ENCODE data around the gene SDSL. TPM values are rescaled to one million over a fixed set of nuclear protein-coding genes. Genes with fewer than 3 reads are reported as not detected.

SDSL gene
- total RNA-seq, 1 experiment from 2014 or later, result 4.1 TPM

DNA sequence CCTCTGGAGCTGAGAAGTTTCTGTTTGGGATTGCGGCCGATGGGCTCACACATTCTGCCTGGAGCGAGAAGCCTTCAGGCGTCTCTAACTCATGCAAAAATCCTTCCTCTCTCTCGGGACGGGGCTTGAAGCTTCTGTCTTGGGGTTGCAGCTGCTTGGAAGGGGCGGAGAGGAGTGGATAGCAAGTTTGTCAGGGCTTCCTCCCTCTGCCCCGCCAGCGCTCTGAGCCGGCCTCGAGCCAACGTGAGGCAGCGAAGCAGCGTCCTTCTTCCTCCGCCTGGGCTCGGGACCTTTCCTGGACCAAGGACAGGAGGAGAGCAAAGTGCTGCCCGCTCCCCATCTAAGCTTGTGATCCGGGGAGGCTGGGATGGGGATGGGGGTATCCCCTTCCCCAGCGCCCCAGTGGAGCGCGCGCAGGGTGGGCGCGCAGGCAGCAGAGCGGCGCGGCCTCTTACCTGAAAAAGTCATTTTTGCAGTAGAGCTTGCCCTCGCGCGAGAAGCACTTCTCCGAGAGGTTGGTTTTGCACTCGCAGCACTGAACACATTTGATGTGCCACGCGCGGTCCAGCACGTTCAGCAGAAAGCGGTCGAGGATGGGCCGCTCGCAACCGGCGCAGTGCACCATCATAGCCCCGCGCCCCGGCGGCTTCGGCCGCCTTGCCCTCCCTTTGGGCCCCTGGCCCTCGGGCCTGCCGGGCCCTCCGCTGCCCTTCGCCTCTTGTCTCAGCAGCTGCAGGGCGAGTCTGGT lies 48.9 kb downstream of the SDSL start:
- peak; percentile 70 for DNase-seq
- Histone ChIP-seq H3K36me3 (replicated peaks; ENCODE audit: control insufficient read depth, insufficient read depth, low read length) (no peaks in the 10 kb centered on the region), H3K4me3 (ENCODE audit: insufficient read depth, low read depth, low read length) (peak overlapping the region; percentile 12), H3K27me3 (ENCODE audit: control insufficient read depth, insufficient read depth, low read length) (peaks cover 100% of the 10 kb centered on the region)

DNA sequence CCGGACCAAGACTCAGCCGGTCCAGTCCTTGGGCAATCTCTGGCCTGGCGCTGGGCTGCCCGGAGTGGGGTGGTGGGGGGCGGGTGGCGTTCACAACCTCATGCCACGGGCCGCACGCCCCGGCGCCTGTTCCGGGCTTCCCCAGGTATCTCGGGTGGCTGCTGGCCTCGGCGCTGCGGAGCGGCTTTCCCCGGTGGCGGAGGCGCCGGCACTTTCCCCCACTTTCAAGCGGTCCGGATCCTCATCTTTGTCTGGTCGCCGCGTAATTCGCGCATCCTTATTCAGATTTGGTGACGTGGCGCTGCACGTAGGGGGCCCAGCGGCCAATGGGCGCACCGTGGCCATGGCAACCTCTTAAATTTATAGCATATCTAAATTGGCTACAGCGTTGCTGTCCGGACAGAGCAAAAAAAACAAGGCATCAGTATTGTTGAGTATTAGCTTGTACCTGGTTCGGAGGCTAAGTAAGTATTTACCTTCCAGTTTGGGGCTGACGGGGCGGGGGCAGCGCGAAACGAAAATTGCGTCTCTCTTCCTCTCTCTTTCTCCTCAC lies 49.5 kb downstream of the SDSL start, which contains the start of gene LHX5:
Gene LHX5 (minus strand): TSS at position 253 of the 553 bp plus-strand sequence. CDS start 373 bp downstream, outside the sequence.
- Histone ChIP-seq H3K4me3 (ENCODE audit: insufficient read depth, low read depth, low read length) (peak within 1 kb of the TSS; percentile 24), H3K36me3 (replicated peaks; ENCODE audit: control insufficient read depth, insufficient read depth, low read length) (no peaks in the 10 kb centered on the region), H3K27me3 (ENCODE audit: control insufficient read depth, insufficient read depth, low read length) (peaks cover 100% of the 10 kb centered on the region)
- peak; percentile 83 for DNase-seq

GRCh38 chr12:113472191-113473121 lies 50.3 kb downstream of the SDSL start:
- Histone ChIP-seq H3K36me3 (replicated peaks; ENCODE audit: control insufficient read depth, insufficient read depth, low read length) (no peaks in the 10 kb centered on the region), H3K27me3 (ENCODE audit: control insufficient read depth, insufficient read depth, low read length) (peaks cover 98% of the 10 kb centered on the region), H3K4me3 (ENCODE audit: insufficient read depth, low read depth, low read length) (peak overlapping the region; percentile 24; the same call in 1 of the 2 replicates)
- DNase-seq, result peak; percentile 89

GRCh38 chr12:113473400-113473799 lies 51.2 kb downstream of the SDSL start:
- no peak overlapping the region for H3K4me3 ChIP-seq (ENCODE audit: insufficient read depth, low read depth, low read length)
- no peaks in the 10 kb centered on the region for H3K36me3 ChIP-seq (replicated peaks; ENCODE audit: control insufficient read depth, insufficient read depth, low read length)
- DNase-seq, result no peak
- peaks cover 98% of the 10 kb centered on the region for H3K27me3 ChIP-seq (ENCODE audit: control insufficient read depth, insufficient read depth, low read length)

DNA sequence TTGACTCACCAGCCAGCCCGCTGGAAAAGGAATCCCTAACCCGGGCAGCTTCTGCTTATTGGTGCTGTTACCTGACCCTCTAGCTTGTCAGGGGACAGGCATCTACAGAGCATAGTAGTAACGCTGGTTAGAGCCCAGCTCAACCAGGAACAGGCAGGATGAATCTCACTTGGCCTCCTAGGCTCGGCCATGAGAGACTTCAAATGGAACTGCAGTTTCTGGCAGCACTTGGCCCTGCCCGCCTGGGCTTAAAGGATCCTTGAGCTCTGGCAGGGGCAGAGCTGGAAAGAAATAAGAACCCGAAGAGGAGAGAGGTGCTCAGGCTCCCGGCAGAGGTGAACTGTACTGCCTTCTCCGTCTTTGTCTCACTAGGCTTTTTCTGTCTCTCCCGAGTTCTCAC lies 51.8 kb downstream of the SDSL start:
- DNase-seq, result peak; percentile 64
- Histone ChIP-seq H3K27me3 (ENCODE audit: control insufficient read depth, insufficient read depth, low read length) (peaks cover 98% of the 10 kb centered on the region), H3K36me3 (replicated peaks; ENCODE audit: control insufficient read depth, insufficient read depth, low read length) (no peaks in the 10 kb centered on the region), H3K4me3 (ENCODE audit: insufficient read depth, low read depth, low read length) (no peak overlapping the region)

DNA sequence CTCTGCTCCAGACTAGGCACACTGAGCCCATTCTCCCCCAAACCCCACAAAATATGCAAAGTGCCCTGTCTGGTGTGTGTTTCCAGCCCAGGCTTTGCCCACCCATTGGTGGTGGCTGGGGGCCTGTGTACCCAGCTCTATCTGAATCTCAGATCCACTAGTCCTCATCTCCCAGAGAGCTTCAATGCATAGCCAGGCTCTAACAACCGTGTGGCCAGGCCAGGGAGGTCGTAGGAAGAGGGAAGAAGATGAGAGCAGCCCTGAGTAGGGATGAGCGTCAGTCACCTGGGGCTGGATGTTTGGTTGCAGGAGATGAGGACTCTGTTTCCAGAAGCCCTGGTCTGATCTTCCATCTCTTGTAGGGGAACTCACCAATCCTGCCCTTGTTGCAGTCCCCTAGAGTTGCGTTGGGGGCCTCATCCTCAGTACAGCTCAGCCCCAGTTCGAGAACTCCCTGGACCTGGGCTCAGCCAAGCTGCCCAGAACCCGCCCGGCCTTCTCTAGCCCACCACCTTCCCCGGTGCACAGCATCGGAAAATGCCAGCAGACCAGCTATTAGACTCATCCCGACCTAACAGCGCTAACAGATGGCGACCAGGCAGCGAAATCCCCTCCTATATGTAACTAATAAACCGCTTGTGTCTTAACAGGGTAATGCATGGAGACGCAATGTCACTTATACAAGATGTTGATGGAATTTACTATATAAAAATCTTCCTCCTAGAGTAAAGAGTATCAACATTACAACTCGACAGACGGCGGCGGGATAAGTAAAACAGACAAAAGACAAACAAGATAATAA lies 52.7 kb downstream of the SDSL start:
- Histone ChIP-seq H3K27me3 (ENCODE audit: control insufficient read depth, insufficient read depth, low read length) (peaks cover 98% of the 10 kb centered on the region), H3K36me3 (replicated peaks; ENCODE audit: control insufficient read depth, insufficient read depth, low read length) (no peaks in the 10 kb centered on the region), H3K4me3 (ENCODE audit: insufficient read depth, low read depth, low read length) (no peak overlapping the region)
- DNase-seq, result no peak

GRCh38 chr12:113475451-113476175 lies 53.4 kb downstream of the SDSL start:
- H3K4me3 ChIP-seq (ENCODE audit: insufficient read depth, low read depth, low read length), result peak overlapping the region; percentile 21
- DNase-seq, result peak; percentile 70
- H3K36me3 ChIP-seq (replicated peaks; ENCODE audit: control insufficient read depth, insufficient read depth, low read length), result no peaks in the 10 kb centered on the region
- peaks cover 98% of the 10 kb centered on the region for H3K27me3 ChIP-seq (ENCODE audit: control insufficient read depth, insufficient read depth, low read length)

- no peaks in the 10 kb centered on the region for H3K36me3 ChIP-seq (replicated peaks; ENCODE audit: control insufficient read depth, insufficient read depth, low read length)
- DNase-seq, result peak; percentile 81
- peaks cover 98% of the 10 kb centered on the region for H3K27me3 ChIP-seq (ENCODE audit: control insufficient read depth, insufficient read depth, low read length)
- peak overlapping the region; percentile 21 for H3K4me3 ChIP-seq (ENCODE audit: insufficient read depth, low read depth, low read length)
These were observed 54.2 kb downstream of the SDSL start for GRCh38 chr12:113476176-113476986.

- H3K36me3 ChIP-seq (replicated peaks; ENCODE audit: control insufficient read depth, insufficient read depth, low read length), result no peaks in the 10 kb centered on the region
- peak; percentile 78 for DNase-seq
- H3K27me3 ChIP-seq (ENCODE audit: control insufficient read depth, insufficient read depth, low read length), result peaks cover 93% of the 10 kb centered on the region
- no peak overlapping the region for H3K4me3 ChIP-seq (ENCODE audit: insufficient read depth, low read depth, low read length)
These were observed 55.1 kb downstream of the SDSL start for GRCh38 chr12:113477171-113477841.

DNA sequence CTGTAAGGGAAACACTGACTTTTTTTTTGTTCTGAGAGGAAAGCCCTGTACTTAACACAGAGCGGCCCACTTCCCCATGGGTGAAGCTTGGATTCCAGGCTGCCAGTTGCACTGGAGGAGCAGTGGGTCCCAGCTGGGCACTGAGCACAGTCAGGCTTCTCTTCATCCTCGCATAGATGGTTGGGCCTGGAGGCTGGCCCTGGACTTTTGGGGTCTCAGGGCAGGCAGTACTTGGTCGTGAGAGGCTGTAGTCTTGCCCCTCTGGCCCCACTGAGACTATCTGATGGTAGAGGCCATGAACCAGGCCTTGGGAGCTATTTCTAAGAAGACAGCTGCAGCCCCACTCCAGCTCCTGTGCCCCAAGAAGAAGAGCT lies 55.6 kb downstream of the SDSL start:
- Histone ChIP-seq H3K36me3 (replicated peaks; ENCODE audit: control insufficient read depth, insufficient read depth, low read length) (no peaks in the 10 kb centered on the region), H3K4me3 (ENCODE audit: insufficient read depth, low read depth, low read length) (no peak overlapping the region), H3K27me3 (ENCODE audit: control insufficient read depth, insufficient read depth, low read length) (peaks cover 88% of the 10 kb centered on the region)
- no peak for DNase-seq

DNA sequence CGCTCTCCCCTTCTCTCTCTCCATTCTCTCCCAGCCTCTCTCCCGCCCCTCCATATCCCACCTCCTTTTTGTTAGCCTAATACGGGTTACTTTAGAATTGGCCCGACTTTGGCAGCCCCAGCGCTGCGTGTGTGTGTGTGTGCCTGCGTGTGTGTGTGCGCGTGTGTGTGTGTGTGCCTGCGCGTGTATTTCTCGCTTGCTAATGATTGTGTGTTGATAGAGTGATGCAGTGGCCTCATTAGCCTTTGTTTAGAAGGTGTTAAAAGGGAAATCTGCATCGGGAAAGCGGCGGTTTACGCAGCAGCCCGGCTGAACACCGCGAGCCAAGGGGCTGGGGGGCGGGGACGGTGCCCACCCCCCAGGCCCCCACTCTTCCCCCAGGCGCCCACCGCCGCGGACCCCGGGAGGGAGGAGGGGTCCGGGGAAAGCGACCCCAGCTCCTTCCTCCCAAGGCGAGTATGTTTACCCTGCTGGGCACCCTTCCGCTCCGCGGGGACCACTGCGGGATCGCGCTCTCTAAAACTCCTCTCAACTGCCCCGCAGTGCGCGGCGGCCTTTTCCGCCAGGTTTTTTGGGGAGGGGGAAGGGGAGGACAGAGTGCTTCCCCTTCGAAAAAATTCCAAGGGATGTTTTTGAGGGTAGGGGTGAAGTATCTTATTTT lies 56.3 kb downstream of the SDSL start:
- H3K36me3 ChIP-seq (replicated peaks; ENCODE audit: control insufficient read depth, insufficient read depth, low read length), result no peaks in the 10 kb centered on the region
- DNase-seq, result peak; percentile 69
- peaks cover 85% of the 10 kb centered on the region for H3K27me3 ChIP-seq (ENCODE audit: control insufficient read depth, insufficient read depth, low read length)
- H3K4me3 ChIP-seq (ENCODE audit: insufficient read depth, low read depth, low read length), result peak overlapping the region; percentile 19

- peaks cover 80% of the 10 kb centered on the region for H3K27me3 ChIP-seq (ENCODE audit: control insufficient read depth, insufficient read depth, low read length)
- H3K4me3 ChIP-seq (ENCODE audit: insufficient read depth, low read depth, low read length), result no peak overlapping the region; the same call in 1 of the 2 replicates
- H3K36me3 ChIP-seq (replicated peaks; ENCODE audit: control insufficient read depth, insufficient read depth, low read length), result no peaks in the 10 kb centered on the region
- DNase-seq, result no peak
These were observed 57.0 kb downstream of the SDSL start for GRCh38 chr12:113479216-113479589.

Measured in H7 (cell line).